ENCODE results near the gene VIPR2. TPM values are rescaled to one million over a fixed set of nuclear protein-coding genes. Genes with fewer than 3 reads are reported as not detected.

VIPR2 gene
- total RNA-seq, 1 donor from 2014 or later: 0.07 TPM

- TF ChIP-seq, protein P1, sequence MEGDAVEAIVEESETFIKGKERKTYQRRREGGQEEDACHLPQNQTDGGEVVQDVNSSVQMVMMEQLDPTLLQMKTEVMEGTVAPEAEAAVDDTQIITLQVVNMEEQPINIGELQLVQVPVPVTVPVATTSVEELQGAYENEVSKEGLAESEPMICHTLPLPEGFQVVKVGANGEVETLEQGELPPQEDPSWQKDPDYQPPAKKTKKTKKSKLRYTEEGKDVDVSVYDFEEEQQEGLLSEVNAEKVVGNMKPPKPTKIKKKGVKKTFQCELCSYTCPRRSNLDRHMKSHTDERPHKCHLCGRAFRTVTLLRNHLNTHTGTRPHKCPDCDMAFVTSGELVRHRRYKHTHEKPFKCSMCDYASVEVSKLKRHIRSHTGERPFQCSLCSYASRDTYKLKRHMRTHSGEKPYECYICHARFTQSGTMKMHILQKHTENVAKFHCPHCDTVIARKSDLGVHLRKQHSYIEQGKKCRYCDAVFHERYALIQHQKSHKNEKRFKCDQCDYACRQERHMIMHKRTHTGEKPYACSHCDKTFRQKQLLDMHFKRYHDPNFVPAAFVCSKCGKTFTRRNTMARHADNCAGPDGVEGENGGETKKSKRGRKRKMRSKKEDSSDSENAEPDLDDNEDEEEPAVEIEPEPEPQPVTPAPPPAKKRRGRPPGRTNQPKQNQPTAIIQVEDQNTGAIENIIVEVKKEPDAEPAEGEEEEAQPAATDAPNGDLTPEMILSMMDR (IDR thresholded peaks at IDR 0.05): no peak
- no peak overlapping the region for H3K27ac Mint-ChIP-seq (ENCODE audit: unreplicated experiment)
- no peaks in the 10 kb centered on the region for H3K36me3 Mint-ChIP-seq (ENCODE audit: low read depth)
- H3K4me1 Mint-ChIP-seq (ENCODE audit: low read depth): no peaks in the 10 kb centered on the region
- peaks cover 49% of the 10 kb centered on the region for H3K27me3 Mint-ChIP-seq (ENCODE audit: low read depth)
- DNase-seq (ENCODE audit: low spot score): no peak
- H3K4me3 Mint-ChIP-seq (ENCODE audit: unreplicated experiment): no peak overlapping the region
- H3K9me3 Mint-ChIP-seq (ENCODE audit: low read depth): peaks cover 6% of the 10 kb centered on the region
Measured at GRCh38 chr7:159121476-159121875, 23.2 kb downstream of the VIPR2 start.

- H3K27ac Mint-ChIP-seq (ENCODE audit: unreplicated experiment): no peak overlapping the region
- H3K4me1 Mint-ChIP-seq (ENCODE audit: low read depth): no peaks in the 10 kb centered on the region
- TF ChIP-seq, protein P1 (IDR thresholded peaks at IDR 0.05): no peak
- H3K27me3 Mint-ChIP-seq (ENCODE audit: low read depth): peaks cover 45% of the 10 kb centered on the region
- DNase-seq (ENCODE audit: low spot score): no peak
- no peak overlapping the region for H3K4me3 Mint-ChIP-seq (ENCODE audit: unreplicated experiment)
- H3K36me3 Mint-ChIP-seq (ENCODE audit: low read depth): no peaks in the 10 kb centered on the region
- peaks cover 6% of the 10 kb centered on the region for H3K9me3 Mint-ChIP-seq (ENCODE audit: low read depth)
Measured at GRCh38 chr7:159121068-159121467, 23.6 kb downstream of the VIPR2 start.

DNA sequence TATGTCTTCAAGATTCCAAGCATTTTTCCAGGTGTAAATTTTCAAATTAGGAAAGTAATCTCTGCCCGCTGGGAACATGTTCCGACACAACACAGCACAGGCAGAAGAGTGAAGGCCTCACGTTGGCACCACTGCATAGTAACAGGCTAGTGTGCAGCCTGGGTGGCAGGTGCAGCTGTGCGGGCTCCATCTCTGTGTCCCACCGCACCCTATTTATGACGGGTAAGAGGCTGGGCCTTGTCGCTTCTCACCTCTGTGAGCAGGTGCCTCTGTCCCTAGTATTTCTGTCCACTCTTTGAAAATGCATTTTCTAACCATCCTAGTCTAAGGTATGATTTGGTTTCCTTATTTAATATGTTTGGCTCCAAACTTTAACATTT lies 24.1 kb downstream of the VIPR2 start:
- TF ChIP-seq, protein P1 (IDR thresholded peaks at IDR 0.05): no peak
- H3K9me3 Mint-ChIP-seq (ENCODE audit: low read depth): peaks cover 6% of the 10 kb centered on the region
- no peaks in the 10 kb centered on the region for H3K4me1 Mint-ChIP-seq (ENCODE audit: low read depth)
- no peak overlapping the region for H3K4me3 Mint-ChIP-seq (ENCODE audit: unreplicated experiment)
- H3K27me3 Mint-ChIP-seq (ENCODE audit: low read depth): peaks cover 47% of the 10 kb centered on the region
- no peaks in the 10 kb centered on the region for H3K36me3 Mint-ChIP-seq (ENCODE audit: low read depth)
- DNase-seq (ENCODE audit: low spot score): no peak
- no peak overlapping the region for H3K27ac Mint-ChIP-seq (ENCODE audit: unreplicated experiment)

- Mint-ChIP-seq H3K36me3 (ENCODE audit: low read depth) (no peaks in the 10 kb centered on the region), H3K4me1 (ENCODE audit: low read depth) (no peaks in the 10 kb centered on the region), H3K4me3 (ENCODE audit: unreplicated experiment) (no peak overlapping the region), H3K27me3 (ENCODE audit: low read depth) (peaks cover 49% of the 10 kb centered on the region), H3K9me3 (ENCODE audit: low read depth) (peaks cover 6% of the 10 kb centered on the region), H3K27ac (ENCODE audit: unreplicated experiment) (no peak overlapping the region)
- TF ChIP-seq, protein P1 (IDR thresholded peaks at IDR 0.05): no peak
- DNase-seq (ENCODE audit: low spot score): peak; percentile 75
Measured at GRCh38 chr7:159119851-159120539, 24.7 kb downstream of the VIPR2 start.

DNA sequence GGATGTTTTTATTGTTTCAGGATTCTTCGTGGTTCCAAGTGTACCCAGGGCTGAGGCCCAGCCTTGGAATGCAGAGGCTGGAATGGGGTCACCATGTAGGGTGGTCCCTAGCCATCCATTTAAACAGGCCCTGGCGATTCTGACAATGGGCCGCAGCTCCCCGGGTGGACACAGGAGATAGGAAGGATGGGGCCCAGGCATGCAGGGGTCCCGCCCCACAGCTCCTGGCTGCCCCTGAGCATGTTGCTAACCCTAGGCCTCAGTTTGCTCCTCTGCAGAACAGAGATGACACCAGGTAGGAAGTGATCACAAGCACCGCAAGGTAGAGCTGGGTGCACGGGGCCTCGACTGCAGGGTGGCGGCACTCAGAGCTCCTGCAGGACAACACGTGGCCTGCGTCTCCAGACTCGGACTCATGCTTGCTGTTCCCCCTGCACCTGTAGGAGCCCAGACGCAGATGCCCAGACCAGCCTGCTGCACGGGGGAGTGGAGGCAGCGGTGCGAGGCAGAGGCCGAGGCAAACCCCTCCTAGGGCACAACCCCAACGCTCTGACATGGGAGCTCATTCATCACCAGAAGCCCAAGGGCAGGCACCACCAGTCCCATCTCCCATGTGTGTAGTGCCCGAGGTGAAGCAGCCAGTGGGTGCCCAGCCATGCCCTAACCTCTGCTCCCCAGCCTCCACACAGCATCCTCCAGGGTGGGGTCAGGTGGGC lies 25.5 kb downstream of the VIPR2 start:
- no peaks in the 10 kb centered on the region for H3K36me3 Mint-ChIP-seq (ENCODE audit: low read depth)
- H3K27me3 Mint-ChIP-seq (ENCODE audit: low read depth): peaks cover 46% of the 10 kb centered on the region
- peak; percentile 83 for DNase-seq (ENCODE audit: low spot score)
- H3K4me3 Mint-ChIP-seq (ENCODE audit: unreplicated experiment): no peak overlapping the region
- H3K27ac Mint-ChIP-seq (ENCODE audit: unreplicated experiment): no peak overlapping the region
- H3K4me1 Mint-ChIP-seq (ENCODE audit: low read depth): no peaks in the 10 kb centered on the region
- TF ChIP-seq, protein P1 (IDR thresholded peaks at IDR 0.05): no peak
- H3K9me3 Mint-ChIP-seq (ENCODE audit: low read depth): peaks cover 6% of the 10 kb centered on the region

Measured in chondrocyte (in vitro differentiated cells).